Neural cell (in vitro differentiated cells): ENCODE results near the gene ATP1A4.

ENCODE experiments used
- CTCF ChIP-seq: fragments of 450-650 bp; IDR thresholded peaks from 2 replicates; pipeline ENCODE4 v1.5.1; 2014; ENCODE audit warnings: antibody characterized with exemption, mild to moderate bottlenecking, moderate library complexity; ENCODE audit not compliant: poor library complexity, severe bottlenecking
- EP300 ChIP-seq: fragments of 450-650 bp; conservative IDR thresholded peaks from 2 replicates; pipeline ENCODE4 v1.6.1; 2014; ENCODE audit warnings: antibody characterized with exemption, mild to moderate bottlenecking, moderate library complexity; ENCODE audit not compliant: poor library complexity, severe bottlenecking
- EZH2 ChIP-seq: fragments of 200-600, 300-800 bp; shearing (Covaris generic), sonication (generic); IDR thresholded peaks from 2 replicates; pipeline ENCODE4 v1.6.1; 2014; ENCODE audit warnings: antibody characterized with exemption, low read length, borderline replicate concordance, mild to moderate bottlenecking; ENCODE audit not compliant: insufficient read depth, poor library complexity, severe bottlenecking
- POLR2AphosphoS5 ChIP-seq: IDR thresholded peaks from 2 replicates; pipeline ENCODE4 v1.6.1; 2012
- TF ChIP-seq, protein P1 (sequence below): IDR thresholded peaks from 2 replicates; pipeline ENCODE4 v1.6.1; 2012; ENCODE audit warnings: borderline replicate concordance

DNA sequence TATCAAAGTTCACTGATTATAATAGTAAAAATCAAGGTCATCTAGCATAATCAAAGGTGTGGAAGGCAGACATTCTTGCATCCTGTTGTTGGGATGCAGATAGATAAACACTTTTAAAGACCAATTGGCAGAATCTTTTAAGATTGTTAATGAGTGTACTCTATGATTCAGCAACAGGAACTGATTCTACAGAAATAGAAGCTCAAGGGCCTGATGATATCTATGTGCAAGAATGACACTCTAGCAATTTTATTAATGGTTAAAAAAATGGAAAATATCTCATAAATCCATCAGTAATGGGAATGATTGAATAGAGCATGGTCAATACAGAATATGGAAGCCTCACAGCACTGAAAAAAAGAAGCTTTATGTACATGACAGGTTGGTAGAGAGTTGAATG, 2.2 kb upstream of the ATP1A4 start:
- no peak for TF ChIP-seq POLR2AphosphoS5
- no peak for TF ChIP-seq CTCF
- no peak for TF ChIP-seq EZH2
- TF ChIP-seq, protein P1, sequence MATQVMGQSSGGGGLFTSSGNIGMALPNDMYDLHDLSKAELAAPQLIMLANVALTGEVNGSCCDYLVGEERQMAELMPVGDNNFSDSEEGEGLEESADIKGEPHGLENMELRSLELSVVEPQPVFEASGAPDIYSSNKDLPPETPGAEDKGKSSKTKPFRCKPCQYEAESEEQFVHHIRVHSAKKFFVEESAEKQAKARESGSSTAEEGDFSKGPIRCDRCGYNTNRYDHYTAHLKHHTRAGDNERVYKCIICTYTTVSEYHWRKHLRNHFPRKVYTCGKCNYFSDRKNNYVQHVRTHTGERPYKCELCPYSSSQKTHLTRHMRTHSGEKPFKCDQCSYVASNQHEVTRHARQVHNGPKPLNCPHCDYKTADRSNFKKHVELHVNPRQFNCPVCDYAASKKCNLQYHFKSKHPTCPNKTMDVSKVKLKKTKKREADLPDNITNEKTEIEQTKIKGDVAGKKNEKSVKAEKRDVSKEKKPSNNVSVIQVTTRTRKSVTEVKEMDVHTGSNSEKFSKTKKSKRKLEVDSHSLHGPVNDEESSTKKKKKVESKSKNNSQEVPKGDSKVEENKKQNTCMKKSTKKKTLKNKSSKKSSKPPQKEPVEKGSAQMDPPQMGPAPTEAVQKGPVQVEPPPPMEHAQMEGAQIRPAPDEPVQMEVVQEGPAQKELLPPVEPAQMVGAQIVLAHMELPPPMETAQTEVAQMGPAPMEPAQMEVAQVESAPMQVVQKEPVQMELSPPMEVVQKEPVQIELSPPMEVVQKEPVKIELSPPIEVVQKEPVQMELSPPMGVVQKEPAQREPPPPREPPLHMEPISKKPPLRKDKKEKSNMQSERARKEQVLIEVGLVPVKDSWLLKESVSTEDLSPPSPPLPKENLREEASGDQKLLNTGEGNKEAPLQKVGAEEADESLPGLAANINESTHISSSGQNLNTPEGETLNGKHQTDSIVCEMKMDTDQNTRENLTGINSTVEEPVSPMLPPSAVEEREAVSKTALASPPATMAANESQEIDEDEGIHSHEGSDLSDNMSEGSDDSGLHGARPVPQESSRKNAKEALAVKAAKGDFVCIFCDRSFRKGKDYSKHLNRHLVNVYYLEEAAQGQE: no peak
- no peak for TF ChIP-seq EP300
